Measurements from ENCODE around the gene ATRNL1.

ATRNL1 gene

GRCh38 chr10:115980470-115980869 is 887.3 kb downstream of the ATRNL1 start:
- H3K4me3 ChIP-seq (ENCODE audit: low read length) = no peak overlapping the region; the same call in 1 of the 2 replicates
- TF ChIP-seq CTCF (conservative IDR thresholded peaks at IDR 0.05; ENCODE audit: low read length) = no peak
- no peak for DNase-seq (ENCODE audit: low read depth)

- H3K4me3 ChIP-seq (ENCODE audit: low read length) = peak overlapping the region; percentile 24
- no peak for TF ChIP-seq CTCF (conservative IDR thresholded peaks at IDR 0.05; ENCODE audit: low read length)
- DNase-seq (ENCODE audit: low read depth) = no peak
Measured at GRCh38 chr10:115981081-115981480, 887.9 kb downstream of the ATRNL1 start.

- no peak for DNase-seq (ENCODE audit: low read depth)
- TF ChIP-seq CTCF (conservative IDR thresholded peaks at IDR 0.05; ENCODE audit: low read length) = no peak
- H3K4me3 ChIP-seq (ENCODE audit: low read length) = no peak overlapping the region
Measured at GRCh38 chr10:115982076-115982475, 888.9 kb downstream of the ATRNL1 start.

- no peak for TF ChIP-seq CTCF (conservative IDR thresholded peaks at IDR 0.05; ENCODE audit: low read length)
- no peak for DNase-seq (ENCODE audit: low read depth)
- no peak overlapping the region for H3K4me3 ChIP-seq (ENCODE audit: low read length)
Measured at GRCh38 chr10:115982526-115982925, 889.4 kb downstream of the ATRNL1 start.

- DNase-seq (ENCODE audit: low read depth) = no peak
- no peak for TF ChIP-seq CTCF (conservative IDR thresholded peaks at IDR 0.05; ENCODE audit: low read length)
- no peak overlapping the region for H3K4me3 ChIP-seq (ENCODE audit: low read length)
Measured at GRCh38 chr10:115985786-115986185, 892.6 kb downstream of the ATRNL1 start.

- no peak for TF ChIP-seq CTCF (conservative IDR thresholded peaks at IDR 0.05; ENCODE audit: low read length)
Measured at GRCh38 chr10:115988380-115988779, 895.2 kb downstream of the ATRNL1 start.

GRCh38 chr10:115989621-115990020 is 896.5 kb downstream of the ATRNL1 start:
- peak; percentile 15 for DNase-seq (ENCODE audit: low read depth)
- no peak overlapping the region for H3K4me3 ChIP-seq (ENCODE audit: low read length)
- TF ChIP-seq CTCF (conservative IDR thresholded peaks at IDR 0.05; ENCODE audit: low read length) = no peak

More at GRCh38 chr10:115988380-115988779, 895.2 kb downstream of the ATRNL1 start:
- H3K4me3 ChIP-seq (ENCODE audit: low read length) = no peak overlapping the region
- no peak for DNase-seq (ENCODE audit: low read depth)

Data from AG10803 (cell line).